Measurements from ENCODE around the gene MINDY1. TPM values are rescaled to one million over a fixed set of nuclear protein-coding genes. Genes with fewer than 3 reads are reported as not detected.

MINDY1 gene, protein sequence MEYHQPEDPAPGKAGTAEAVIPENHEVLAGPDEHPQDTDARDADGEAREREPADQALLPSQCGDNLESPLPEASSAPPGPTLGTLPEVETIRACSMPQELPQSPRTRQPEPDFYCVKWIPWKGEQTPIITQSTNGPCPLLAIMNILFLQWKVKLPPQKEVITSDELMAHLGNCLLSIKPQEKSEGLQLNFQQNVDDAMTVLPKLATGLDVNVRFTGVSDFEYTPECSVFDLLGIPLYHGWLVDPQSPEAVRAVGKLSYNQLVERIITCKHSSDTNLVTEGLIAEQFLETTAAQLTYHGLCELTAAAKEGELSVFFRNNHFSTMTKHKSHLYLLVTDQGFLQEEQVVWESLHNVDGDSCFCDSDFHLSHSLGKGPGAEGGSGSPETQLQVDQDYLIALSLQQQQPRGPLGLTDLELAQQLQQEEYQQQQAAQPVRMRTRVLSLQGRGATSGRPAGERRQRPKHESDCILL
- total RNA-seq, result 28.3 and 32.5 TPM in 2 replicates
- long read RNA-seq, partial matches to known transcripts, result 16 of 47 reads
- long read RNA-seq, other reads (novel, unspliced or antisense), result 27 of 47 reads

DNA sequence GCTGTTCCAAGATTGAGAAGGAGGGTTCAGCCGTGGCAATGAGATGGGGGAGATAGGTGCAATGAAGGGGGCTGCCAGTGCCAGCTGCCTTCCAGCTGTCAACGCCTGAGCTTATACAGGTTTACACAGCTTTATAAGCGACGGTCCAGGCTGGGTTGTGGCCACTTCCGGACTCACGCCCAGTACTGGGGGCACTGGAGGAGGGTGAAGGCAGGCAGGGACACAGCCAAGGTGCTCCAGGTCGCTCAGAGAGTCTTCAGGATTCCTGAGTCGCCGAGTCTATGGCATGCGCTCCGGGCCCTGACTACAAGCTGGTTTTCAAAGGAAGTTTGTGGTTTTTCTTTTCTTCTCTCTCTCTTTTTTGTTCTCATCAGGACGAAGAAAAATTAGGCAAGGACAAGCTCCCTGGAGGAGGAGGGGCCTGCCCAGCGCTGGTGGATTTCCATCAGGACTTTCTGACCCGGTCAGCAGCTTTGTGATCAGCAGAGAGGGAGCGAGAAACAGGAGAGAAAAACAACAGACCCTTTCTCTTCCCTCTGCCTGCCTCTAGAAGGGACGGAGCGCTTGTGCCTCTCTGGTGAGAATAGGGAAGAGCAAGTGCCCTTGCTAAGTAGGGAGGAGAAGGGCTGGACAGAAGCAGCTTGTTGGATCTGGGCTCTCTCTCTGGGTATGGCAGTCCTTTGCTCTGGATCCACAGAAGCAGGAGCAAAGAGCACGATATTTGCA, at the start of gene MINDY1:
Gene MINDY1, minus strand, starts transcription at position 576 of the 726 bp plus-strand sequence. CDS start 4,285 bp downstream, outside the sequence.
- H3K4me3 Mint-ChIP-seq (ENCODE audit: low read depth), result peak within 1 kb of the TSS; percentile 91
- TF ChIP-seq, protein P1, sequence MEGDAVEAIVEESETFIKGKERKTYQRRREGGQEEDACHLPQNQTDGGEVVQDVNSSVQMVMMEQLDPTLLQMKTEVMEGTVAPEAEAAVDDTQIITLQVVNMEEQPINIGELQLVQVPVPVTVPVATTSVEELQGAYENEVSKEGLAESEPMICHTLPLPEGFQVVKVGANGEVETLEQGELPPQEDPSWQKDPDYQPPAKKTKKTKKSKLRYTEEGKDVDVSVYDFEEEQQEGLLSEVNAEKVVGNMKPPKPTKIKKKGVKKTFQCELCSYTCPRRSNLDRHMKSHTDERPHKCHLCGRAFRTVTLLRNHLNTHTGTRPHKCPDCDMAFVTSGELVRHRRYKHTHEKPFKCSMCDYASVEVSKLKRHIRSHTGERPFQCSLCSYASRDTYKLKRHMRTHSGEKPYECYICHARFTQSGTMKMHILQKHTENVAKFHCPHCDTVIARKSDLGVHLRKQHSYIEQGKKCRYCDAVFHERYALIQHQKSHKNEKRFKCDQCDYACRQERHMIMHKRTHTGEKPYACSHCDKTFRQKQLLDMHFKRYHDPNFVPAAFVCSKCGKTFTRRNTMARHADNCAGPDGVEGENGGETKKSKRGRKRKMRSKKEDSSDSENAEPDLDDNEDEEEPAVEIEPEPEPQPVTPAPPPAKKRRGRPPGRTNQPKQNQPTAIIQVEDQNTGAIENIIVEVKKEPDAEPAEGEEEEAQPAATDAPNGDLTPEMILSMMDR (IDR thresholded peaks at IDR 0.05; ENCODE audit: unreplicated experiment), result peak; percentile 57
- peak; percentile 41 for DNase-seq (ENCODE audit: low spot score, unreplicated experiment)
- H3K9me3 Mint-ChIP-seq (ENCODE audit: low read depth), result no peaks in the 10 kb centered on the region
- no peaks in the 10 kb centered on the region for H3K27me3 Mint-ChIP-seq
- H3K27ac Mint-ChIP-seq, result peak within 1 kb of the TSS; percentile 99
- H3K4me1 Mint-ChIP-seq (ENCODE audit: low read depth), result peaks cover 54% of the 10 kb centered on the region
- H3K36me3 Mint-ChIP-seq (ENCODE audit: insufficient read depth), result peaks cover 7% of the 10 kb centered on the region

DNA sequence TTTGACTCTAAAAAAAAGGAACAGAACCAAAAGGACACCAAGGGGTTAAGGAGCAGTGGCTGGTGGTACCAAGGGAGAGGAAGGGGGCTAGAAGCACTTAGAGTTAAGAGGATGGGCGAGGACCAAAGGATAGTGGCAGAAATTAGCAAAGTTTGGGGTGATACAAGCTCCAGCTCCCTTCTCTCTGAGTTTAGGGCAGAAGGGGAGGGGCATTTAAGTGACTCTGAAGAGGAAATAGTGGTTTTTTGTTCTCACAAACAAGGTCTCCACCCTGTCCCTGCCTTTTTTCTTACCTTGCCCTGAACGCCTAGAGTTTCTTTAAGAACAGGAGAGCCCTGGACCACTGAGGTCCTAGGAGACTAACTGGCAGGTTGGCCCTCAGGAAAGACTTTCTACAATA, 49.4 kb upstream of the MINDY1 start:
- H3K4me1 Mint-ChIP-seq (ENCODE audit: low read depth), result peaks cover 35% of the 10 kb centered on the region
- H3K36me3 Mint-ChIP-seq (ENCODE audit: insufficient read depth), result peaks cover 21% of the 10 kb centered on the region
- H3K27me3 Mint-ChIP-seq, result no peaks in the 10 kb centered on the region
- no peaks in the 10 kb centered on the region for H3K9me3 Mint-ChIP-seq (ENCODE audit: low read depth)
- no peak for DNase-seq (ENCODE audit: low spot score, unreplicated experiment)
- peak overlapping the region; percentile 84 for H3K27ac Mint-ChIP-seq
- H3K4me3 Mint-ChIP-seq (ENCODE audit: low read depth), result no peak overlapping the region
- TF ChIP-seq, protein P1 (IDR thresholded peaks at IDR 0.05; ENCODE audit: unreplicated experiment), result no peak

DNA sequence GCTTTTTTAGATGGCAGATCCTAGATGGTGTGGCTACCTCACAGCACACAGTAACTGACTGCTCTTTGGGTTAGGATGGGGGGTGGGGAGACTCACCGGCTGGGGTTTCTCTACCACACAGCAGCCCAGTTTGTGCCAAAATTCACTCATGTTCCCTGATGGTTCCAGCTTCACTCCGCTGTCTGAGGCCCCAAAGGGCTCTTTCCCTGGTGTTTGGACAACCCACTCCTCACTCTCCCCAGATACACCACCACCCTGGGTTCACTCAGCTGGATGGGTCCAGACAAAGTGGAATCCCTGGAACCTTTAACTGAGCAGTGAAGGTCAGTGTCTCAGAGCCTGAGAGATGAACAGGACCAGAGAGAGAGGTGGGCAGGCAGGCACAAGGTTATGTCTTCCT, 48.9 kb upstream of the MINDY1 start:
- no peak overlapping the region for H3K4me3 Mint-ChIP-seq (ENCODE audit: low read depth)
- peaks cover 30% of the 10 kb centered on the region for H3K4me1 Mint-ChIP-seq (ENCODE audit: low read depth)
- H3K27ac Mint-ChIP-seq, result peak overlapping the region; percentile 84
- DNase-seq (ENCODE audit: low spot score, unreplicated experiment), result no peak
- no peaks in the 10 kb centered on the region for H3K27me3 Mint-ChIP-seq
- peaks cover 21% of the 10 kb centered on the region for H3K36me3 Mint-ChIP-seq (ENCODE audit: insufficient read depth)
- no peaks in the 10 kb centered on the region for H3K9me3 Mint-ChIP-seq (ENCODE audit: low read depth)
- TF ChIP-seq, protein P1 (IDR thresholded peaks at IDR 0.05; ENCODE audit: unreplicated experiment), result no peak

DNA sequence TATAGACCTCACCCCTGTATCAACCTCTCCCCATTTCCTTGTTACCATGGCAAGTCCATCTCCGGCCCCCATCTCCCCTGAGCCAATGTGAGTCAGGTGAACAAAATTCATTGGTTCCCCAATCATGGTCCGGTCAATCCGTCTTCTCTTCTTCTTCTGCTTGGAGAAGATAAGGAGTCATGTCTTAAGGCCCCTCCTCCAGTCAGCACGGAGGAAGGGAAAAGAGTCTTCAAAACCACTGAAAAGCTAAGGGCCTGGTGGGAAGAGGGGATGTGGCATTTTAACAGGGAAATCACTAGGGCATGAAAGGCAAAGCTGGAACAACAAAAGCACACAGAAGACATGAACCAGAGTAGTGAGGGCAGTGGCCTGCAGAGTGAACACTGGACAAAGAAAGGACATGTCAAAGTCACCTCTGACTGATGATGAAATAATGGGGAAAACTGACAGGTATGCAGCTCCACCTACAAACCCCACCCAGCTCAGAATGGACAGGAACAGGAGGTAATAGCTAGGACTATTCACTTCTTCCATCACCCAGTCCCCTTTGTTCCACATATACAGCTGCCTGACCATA, 48.4 kb upstream of the MINDY1 start:
- Mint-ChIP-seq H3K4me1 (ENCODE audit: low read depth) (peaks cover 30% of the 10 kb centered on the region), H3K36me3 (ENCODE audit: insufficient read depth) (peaks cover 21% of the 10 kb centered on the region), H3K9me3 (ENCODE audit: low read depth) (no peaks in the 10 kb centered on the region), H3K27ac (no peak overlapping the region), H3K4me3 (ENCODE audit: low read depth) (no peak overlapping the region), H3K27me3 (no peaks in the 10 kb centered on the region)
- DNase-seq (ENCODE audit: low spot score, unreplicated experiment), result no peak
- TF ChIP-seq, protein P1 (IDR thresholded peaks at IDR 0.05; ENCODE audit: unreplicated experiment), result no peak

Data from progenitor cell of endocrine pancreas (in vitro differentiated cells).